GM19239 (cell line): ENCODE measurements around the gene TFAP2E.

ENCODE experiments used
- DNase-seq: peaks from one replicate; pipeline ENCODE4 v3.0.0; 2011; ENCODE audit warnings: low spot score; ENCODE audit not compliant: insufficient read length
- FAIRE-seq: peaks from 2 replicates; lab custom pipeline; 2011; peaks lifted over from hg19 to GRCh38; lab: Jason Lieb, UNC

The TFAP2E gene

DNA sequence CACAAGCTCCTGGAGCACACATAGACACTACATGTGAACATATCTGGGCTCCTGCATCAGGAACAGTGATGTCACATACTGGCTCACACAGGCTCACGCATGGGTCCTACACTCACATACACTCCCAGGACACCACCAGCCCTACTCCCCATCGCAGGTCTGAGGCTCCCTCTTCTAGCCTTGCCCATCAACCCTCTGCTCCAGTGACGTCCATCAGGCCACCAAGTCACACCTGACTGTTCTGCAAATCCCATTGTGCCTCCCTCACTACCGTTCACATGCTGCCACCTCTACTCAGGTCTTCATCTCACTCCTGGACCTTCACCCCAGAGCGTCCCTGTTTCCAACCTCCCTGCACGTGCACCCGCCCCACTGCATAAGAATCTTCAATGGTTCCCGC lies 18.1 kb downstream of the TFAP2E start:
- no peak for DNase-seq

DNA sequence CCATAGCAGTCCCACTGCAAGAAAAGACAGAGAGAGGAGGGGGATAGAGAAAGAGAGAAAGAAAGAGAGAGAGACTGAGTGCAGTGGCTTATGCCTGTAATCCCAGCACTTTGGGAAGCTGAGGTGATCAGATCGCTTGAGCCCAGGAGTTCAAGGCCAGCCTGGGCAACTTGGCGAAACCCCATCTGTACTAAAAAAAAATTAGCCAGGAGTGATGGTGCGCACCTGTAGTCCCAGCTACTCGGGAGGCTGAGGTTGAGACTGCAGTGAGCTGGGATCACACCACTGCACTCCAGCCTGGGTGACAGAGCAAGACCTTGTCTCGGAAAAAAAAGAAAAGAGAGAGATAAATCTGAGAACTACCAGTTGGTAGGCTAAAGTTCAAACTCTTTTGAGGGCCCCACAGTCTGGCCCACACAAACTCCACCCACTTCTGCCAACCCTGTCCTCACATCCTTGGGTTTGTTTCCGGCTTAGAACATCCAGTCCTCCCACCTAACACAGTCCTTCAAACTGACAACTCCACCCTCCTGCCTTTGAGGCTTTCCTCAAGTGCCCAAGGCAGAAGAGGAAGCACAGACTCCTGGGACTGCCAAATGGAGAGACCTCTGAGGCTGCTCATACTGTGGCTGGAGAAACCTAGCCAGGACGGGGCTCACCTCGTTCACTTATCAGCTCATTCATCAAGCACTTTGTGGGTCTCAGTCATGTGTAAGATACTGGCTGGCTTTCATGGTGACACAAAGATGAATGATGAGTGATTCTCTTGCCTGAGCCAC lies 20.1 kb downstream of the TFAP2E start:
- no peak for FAIRE-seq
- no peak for DNase-seq

More for the DNA sequence above, 18.1 kb downstream of the TFAP2E start:
- no peak for FAIRE-seq

DNA sequence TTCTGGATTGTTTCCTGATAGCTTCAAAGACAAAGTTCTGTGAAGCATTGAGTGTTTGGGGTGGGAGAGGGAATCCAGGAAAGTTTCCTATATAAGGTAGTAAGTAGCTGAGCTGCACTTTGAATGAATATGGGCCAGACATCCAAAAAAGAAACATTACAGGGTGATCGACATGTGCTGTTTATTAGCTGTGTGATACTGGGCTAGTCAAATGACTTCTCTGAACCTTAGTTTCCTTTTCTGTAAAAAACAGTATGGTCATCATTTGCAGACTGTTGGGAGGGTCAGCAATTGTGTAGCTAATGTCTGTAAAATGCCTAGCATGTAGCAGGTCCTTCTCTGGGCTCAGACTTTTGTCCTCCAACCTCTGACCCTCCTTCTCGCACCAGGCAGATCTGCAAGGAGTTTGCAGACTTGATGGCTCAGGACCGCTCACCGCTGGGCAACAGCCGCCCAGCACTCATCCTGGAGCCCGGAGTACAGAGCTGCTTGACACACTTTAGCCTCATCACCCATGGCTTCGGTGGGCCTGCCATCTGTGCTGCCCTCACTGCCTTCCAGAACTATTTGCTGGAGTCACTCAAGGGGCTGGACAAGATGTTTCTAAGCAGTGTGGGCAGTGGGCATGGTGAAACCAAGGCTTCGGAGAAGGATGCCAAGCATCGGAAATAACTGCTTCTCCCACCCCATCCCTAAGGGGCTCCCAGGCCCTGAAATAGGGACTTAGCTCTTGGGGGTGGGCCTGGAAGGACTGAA lies 21.1 kb downstream of the TFAP2E start:
- DNase-seq = no peak
- no peak for FAIRE-seq

DNA sequence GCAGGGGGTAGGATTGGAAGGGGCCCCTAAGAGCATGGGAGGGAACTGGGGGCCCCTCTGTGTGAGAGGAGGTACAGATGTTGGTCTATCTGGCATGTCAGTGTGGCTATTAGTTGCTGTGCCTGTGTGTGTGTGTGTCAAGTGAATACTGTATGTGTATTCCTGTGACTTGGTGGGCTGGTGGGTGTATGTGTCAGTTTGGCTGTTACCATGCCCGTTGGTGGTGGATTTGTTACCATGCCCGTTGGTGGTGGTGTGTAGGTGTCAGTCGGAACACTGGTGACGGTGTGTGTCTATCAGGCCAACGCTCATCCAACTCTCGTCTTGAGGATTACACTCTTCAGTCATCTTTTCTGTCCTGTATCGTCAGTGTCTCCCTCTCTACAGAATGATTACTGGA lies 22.6 kb downstream of the TFAP2E start:
- FAIRE-seq (no peak), DNase-seq (no peak)

DNA sequence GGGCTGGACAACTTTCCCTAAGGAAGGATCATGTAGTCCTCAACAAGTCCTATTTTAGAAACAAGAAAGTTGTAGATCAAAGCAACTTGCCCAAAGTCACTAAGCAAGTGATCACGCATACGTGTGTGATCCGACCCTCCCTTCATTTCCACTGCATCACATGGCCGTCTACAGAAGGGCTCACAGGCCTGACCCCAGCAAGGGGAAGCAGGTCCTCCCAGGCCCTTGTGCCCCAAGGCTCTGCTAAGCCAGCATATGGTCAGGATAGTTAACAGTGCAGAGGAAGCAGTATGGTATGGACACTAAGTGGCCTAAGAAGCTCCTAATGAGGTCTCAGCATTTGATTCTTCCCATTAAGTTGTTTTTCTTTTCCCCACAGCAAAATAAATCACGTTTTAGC lies 24.8 kb downstream of the TFAP2E start:
- FAIRE-seq = no peak

DNA sequence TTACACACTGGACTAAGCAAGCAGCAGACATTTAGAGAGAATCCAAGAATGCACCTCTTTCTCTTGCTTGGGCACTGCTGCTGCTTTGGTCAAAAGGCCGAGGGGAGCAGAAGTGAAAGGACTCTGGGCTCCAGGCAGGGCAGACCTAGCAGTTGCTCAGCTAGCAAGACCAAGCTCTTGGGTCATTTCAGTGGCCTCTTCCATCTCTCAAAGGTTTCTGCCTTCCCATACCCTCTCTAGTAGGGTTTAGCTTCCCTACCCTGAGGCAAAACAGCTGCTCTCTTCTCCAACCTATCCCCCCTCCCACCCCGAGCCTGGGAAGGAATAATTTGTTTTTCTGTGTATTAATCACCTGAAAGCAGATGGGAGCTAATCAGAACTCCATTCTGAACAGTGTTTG lies 25.8 kb downstream of the TFAP2E start:
- FAIRE-seq = no peak

More for the DNA sequence above, 24.8 kb downstream of the TFAP2E start:
- no peak for DNase-seq

DNA sequence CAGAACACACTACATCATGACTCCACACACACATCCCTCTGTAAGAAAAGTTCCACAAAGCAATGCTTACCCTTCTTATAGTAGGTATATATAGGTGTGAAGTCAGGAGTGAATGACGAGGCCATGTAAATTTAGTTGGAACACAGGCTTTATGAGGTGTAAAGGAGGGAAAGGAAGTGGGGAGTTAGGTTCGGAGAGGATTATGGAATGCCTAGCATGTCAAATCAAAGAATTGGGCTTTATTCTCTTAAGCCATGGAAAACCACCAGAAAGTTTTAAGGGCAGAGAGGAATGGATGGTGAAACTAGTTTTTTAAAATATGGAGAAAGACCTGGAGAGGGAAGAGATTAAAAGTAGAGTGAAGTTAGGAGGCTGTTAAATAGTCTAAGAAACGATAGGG lies 26.3 kb downstream of the TFAP2E start:
- no peak for FAIRE-seq

More for the DNA sequence above, 25.8 kb downstream of the TFAP2E start:
- no peak for DNase-seq

DNA sequence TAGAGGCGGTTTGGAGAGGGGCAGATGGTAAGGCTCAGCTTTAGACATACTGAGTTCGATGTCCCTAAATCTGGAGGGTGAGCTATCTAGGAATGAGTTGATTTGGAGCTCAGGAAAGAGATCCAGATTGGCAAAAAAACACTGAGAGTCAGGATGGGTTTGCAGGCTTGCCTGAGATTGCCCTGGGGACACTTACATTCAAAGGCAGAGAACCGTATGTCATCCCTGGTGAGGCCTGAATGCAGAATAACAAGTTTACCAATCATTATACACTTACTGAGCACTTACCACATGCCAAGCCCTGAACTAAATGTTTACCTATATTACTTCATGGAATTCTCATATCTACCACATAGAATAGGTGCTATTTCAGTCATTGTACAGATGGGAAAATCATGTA lies 27.5 kb downstream of the TFAP2E start:
- DNase-seq (no peak), FAIRE-seq (no peak)

More for the DNA sequence above, 26.3 kb downstream of the TFAP2E start:
- no peak for DNase-seq

DNA sequence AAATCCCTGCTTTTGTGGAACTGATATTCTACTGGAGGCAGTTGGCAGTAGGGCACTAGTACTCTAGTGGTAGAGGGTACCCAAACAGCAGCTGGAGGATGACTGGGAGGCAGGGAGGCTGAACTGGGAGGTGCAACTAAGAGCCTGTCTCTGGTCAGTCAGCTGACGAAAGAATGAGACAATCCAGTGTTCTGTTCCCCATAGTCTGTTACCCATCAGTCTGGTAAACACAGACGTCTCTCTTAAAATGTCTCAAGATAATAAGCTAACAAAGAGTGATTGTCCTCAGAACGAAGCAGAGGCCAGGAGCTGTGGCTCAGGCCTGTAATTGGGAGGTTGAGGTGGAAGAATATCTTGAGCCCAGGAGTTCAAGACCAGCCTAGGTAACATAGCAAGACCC lies 30.4 kb downstream of the TFAP2E start:
- no peak for FAIRE-seq
- no peak for DNase-seq

DNA sequence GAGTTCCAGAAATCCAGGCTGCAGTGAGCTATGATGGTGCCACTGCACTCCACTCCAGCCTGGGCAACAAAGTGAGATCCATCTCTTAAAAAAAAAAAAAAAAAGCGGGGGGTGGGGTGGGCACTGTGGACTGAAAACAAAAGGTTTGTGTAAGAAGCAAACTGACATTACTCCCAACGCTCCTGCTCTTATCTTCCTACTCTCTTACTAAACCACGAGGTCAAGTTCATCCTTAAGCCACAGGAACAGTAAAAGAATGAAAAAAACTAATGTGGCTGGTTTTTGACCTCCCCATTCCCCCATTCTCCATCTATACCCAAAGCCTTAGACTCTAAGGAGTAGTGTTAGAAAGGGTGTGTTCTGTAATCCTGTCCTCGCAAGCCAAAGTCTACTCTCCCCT lies 30.8 kb downstream of the TFAP2E start:
- DNase-seq = no peak
- FAIRE-seq = no peak

DNA sequence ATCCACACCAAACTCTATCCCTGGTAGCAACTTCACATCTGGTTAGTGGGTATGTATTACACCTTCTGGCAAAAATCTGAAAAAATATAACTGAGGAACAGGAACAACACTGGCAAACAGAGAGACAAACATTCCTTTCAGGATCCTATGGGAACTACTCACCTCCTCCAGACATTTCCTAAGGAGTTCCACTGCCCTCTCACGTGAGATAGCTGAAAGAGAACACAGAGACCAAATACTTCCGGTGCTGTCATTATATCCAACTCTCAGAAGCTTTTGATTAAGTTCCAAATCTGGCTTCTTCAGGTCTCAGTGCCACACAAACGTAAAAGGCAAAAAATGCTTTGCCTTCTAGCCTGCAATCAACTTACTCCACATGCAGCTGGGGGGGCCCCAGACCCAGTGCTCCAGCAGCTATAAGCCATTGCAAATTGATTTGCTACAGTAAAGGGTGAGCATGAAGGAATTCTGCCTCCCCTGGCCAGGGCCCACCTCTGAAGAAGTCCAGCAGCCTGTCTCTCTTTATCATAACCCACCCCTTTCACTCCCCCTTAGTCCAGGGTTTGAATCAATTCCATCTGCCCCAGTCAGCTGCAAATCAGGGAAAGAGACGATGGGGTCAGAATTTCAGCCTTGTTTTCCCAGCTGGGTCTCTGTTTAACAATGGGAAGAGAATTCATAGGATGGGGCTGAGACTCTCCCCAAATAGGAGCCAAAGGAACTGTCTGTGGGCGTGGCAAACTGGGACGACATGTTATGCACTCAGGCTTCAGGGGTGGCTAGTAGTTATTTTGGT lies 32.2 kb downstream of the TFAP2E start:
- DNase-seq = no peak
- FAIRE-seq = no peak

DNA sequence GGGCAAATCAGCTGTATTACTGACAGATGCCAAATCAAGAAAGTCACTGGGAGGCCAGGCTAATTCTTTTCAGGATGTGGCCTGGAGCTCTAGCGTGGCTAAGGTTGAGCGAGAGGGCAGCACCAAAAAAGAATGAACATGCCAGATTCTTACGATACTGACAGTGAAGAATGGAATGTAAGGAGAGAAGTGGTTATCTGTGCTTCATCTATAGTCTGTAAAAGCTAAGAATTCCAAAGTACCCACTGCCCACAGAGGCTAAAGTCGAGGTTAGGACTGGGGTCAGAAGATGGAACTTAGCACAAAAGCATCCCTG lies 32.7 kb downstream of the TFAP2E start:
- FAIRE-seq (no peak), DNase-seq (no peak)

DNA sequence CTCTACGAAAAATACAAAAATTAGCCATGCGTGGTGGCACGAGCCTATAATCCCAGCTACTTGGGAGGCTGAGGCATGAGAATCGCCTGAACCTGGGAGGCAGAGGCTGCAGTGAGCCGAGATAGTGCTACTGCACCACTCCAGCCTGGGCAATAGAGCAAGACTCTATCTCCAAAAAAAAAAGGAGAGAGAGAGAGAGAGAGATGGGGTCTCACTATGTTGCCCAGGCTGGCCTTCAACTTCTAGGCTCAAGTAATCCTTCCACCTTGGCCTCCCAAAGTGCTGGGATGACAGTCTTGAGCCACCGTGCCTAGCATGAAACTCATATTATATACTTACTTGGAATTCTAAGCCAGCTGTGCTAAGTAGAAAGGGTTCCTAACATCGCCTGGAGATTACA lies 38.5 kb downstream of the TFAP2E start:
- DNase-seq (no peak), FAIRE-seq (no peak)

DNA sequence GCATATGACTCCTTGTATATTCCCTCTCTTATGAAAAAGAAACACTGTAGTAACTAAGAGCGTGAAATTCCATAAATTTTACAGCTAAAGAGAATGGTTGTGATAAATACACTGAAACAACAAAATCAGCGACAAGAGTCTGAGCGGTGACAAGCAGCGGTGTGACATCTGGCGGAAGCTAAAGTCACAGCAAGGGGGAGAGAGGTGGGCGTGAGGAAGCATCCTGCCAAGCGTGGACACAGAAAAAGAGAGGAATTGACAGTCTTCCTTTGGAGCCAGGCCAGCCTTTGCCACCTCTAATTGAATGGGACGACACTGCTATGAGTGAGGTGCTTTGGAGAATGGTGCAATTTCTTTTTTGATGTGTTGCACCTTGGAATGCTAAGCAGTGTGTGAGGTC lies 42.3 kb downstream of the TFAP2E start:
- DNase-seq = no peak
- no peak for FAIRE-seq

DNA sequence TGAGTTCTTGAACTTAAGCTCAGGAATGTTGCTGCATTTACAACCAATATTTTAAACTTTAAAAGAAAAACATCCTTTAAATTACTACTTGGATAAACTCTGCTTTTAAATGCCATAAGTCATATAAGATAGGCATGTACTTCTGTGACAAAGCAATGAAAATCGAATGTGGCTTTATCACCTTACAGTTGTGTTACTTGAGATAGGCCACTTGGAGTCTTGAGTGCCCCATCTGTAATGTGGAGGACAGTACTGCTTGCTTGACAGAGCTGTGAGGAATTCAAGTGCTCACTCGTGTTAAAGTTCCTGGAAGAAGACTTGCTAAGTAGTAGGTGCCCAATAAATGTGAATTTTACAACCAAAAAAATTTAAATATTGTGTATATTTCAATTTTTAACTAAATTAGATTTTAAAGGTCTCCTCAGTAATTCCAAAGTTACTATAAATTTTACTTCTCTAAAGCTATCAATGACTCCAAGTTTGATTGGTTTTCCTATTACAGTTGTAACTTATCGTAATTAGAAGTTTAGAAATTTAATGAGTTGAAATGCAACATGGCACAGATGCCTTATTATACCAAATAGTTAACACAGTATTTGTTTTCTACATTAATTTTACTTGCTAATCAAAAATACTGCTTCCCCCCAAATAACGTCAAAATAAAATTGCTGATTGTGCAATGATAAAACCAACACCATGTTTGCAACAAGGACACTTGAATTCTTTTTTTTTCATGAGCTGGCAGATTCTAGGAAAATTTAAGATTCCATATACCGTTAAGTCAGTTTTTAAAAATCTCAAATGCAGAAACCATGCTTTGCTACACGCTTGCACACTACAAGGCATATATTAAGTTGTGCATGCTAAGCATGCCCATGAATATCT lies 46.4 kb downstream of the TFAP2E start:
- no peak for DNase-seq
- no peak for FAIRE-seq

DNA sequence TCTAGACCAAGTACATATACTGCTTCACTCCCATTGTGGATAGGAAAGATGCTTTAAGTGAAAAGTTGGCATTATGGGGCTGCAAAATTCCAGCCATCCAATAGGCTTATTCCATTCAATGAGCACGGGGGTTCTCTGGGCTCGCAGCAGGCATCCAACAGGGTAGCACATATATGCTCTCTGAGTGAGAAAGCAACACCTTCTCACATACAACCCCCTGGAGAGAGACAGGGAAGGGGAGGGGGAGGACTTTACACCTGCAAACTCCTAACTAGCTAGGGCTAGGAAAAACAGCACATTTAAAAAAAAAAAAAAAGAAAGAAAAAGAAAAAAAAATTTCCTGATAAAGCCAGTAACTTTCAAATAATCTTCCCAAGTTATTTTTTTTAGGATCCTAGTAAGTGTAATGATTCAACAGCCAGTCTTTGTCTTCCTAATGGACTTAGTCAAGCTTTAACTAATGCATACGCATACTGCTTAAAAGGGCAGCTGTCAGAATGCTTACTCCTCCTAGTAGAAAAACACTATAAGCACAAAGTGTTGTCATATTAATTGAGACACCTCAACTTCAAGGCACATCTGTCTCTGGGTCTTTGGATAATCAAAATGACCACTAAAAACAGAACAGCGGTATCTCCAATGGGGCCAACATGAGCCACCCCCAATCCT lies 49.5 kb downstream of the TFAP2E start:
- no peak for FAIRE-seq
- DNase-seq = no peak

DNA sequence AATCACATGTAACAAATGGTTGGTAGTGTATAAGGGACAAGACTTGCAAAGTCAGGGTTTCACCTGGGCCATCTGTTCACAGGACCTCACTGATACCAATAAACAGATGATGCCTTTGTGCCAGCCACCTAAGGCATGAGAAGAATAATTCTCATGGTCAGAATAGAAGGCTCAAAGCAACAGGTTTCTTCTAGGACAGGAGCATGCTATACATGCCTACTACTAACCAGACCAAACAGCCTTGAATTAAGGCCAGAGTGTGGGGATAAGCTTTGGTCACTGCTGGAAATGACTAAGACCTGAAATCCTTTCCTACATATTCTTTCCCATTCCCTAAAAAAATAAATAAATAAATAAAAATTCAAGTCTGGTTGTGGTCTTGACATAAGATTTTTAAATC lies 50.7 kb downstream of the TFAP2E start:
- DNase-seq (no peak), FAIRE-seq (no peak)

DNA sequence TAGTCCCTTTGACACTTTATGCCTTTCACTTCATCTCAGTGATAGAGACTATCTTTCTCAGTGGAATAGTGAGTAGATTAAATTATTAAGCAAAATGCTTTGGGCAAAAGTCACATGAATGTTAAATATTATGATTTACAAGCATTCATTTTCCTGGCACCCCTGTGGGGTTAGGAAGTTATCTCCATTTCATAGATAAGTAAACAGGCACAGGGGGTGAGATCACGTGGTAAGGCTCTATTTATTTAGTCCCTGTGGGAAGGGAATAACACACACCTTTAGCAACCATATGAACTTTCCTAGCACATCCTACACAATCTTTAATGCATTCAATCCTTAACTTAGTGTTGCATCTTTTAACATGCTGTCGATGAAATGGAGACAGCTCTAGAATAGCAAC lies 55.9 kb downstream of the TFAP2E start:
- no peak for FAIRE-seq
- DNase-seq = no peak

DNA sequence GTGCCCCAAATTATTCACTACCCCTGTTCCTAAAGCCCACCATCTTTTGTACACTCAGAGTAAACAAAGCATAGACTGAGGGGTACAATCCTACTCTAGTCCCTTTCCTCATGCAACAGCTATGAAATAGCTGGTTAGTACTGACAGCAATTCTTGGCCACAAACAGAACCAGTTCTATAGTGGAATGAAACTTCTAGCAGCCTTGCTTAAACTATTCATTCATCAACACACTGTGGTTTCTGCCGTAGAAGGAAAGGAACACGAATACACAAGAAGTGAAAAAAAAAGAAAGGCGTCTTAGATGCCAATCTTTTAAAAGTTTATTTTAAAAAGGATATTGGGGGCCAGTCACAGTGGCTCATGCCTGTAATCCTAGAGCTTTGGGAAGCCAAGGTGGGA lies 58.3 kb downstream of the TFAP2E start:
- FAIRE-seq (no peak), DNase-seq (no peak)

DNA sequence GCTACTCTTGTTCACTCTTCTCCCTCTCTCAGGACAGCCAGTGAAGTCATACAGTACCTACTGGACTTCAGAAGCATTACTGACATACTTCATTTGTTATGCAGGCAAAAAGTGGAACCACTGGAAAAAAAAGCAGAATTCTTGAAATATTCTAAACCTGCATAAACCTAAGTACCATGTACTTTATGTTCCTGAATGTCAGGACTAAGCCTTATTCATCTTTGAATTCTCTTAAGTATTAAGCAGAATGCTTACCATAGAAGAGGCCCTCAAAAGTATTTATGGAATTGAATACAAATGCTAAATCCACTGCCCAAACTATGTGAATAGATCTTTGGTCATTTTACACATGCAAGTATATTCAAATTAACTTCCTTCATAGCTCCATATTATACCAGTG lies 60.4 kb downstream of the TFAP2E start:
- FAIRE-seq = no peak
- no peak for DNase-seq
